Activated CD4-positive, alpha-beta T cell treated with anti-CD3 and anti-CD28 coated beads, Interleukin-2, amount 10 ng/mL, durations not matched to agents 24 days and 14 days (primary cell): ENCODE results near the gene GRID1. TPM values are rescaled to one million over a fixed set of nuclear protein-coding genes. Genes with fewer than 3 reads are reported as not detected.

Source experiments
- DNase-seq: peaks from one replicate; pipeline ENCODE4 v3.0.0; 2022
- H3K27ac Mint-ChIP-seq: one replicate; pipeline ENCODE4 v1.8.0; 2022; ENCODE audit warnings: mild to moderate bottlenecking, mixed read lengths
- H3K27me3 Mint-ChIP-seq: one replicate; pipeline ENCODE4 v1.8.0; 2022; ENCODE audit warnings: mixed read lengths
- H3K36me3 Mint-ChIP-seq: one replicate; pipeline ENCODE4 v1.8.0; 2022; ENCODE audit warnings: low read depth, mild to moderate bottlenecking, mixed read lengths
- H3K4me1 Mint-ChIP-seq: one replicate; pipeline ENCODE4 v1.8.0; 2021; ENCODE audit warnings: mixed read lengths
- H3K4me3 Mint-ChIP-seq: one replicate; pipeline ENCODE4 v1.8.0; 2022; ENCODE audit warnings: mild to moderate bottlenecking, moderate library complexity, mixed read lengths
- H3K9me3 Mint-ChIP-seq: one replicate; pipeline ENCODE4 v1.8.0; 2021; ENCODE audit warnings: mixed read lengths
- intact Hi-C: fragments of 100-400 bp; cut with micrococcal nuclease; formaldehyde crosslinking; loops from one replicate; pipeline ENCODE4 v1.15.1; 2023
- total RNA-seq: library from RNA; stranded (reverse); gene quantifications from 2 replicates; pipeline ENCODE4 v1.2.3, GENCODE V29; 2022

The GRID1 gene
- total RNA-seq, 1 donor from 2014 or later = not detected

DNA sequence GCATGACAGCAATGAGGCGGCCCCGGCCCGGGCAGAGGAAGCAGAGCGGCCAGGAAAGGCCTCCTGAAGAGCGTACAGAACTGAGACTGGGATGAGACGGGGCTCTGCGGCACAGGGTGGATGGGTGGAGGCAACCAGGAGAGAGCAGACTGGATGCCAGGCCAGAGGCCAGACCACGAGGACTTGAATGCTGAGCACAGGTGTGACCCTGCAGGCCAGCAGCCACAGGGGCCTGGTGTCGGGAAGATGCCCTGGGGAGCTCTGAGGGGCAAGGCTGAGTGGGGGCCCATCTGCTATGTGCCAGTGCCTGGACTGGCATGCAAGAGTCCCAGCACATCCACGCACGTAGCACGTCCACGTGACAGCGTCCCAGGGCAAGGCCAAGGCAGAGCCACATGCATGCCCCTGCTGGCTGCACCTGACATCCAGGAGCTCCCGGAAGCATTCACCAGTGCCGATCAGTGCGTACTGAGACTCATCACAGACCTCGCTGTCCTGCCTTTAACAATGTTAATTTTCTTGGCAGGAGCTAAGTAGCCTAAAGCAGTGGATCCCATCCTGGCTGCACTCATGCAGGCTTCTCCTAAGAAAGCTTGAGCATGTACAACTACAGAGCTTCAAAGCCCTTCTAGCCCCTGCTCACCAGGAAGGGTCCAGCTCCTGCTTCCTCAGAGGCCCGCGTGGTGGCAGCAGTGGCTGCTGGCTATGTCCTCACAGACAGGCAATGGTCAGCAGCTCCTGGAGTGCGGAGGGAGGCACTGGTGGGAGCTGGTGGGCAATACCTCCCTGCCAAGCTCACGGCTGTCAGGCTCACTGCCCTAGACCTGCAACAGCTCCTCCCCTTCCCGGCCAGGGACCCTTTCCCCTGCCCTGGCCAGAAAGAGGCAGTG is 18.0 kb downstream of the GRID1 start:
- Mint-ChIP-seq H3K36me3 (no peaks in the 10 kb centered on the region), H3K4me3 (no peak overlapping the region), H3K4me1 (no peaks in the 10 kb centered on the region), H3K9me3 (no peaks in the 10 kb centered on the region), H3K27ac (no peak overlapping the region), H3K27me3 (peaks cover 4% of the 10 kb centered on the region)
- DNase-seq = no peak
- intact Hi-C loops = no loop called here

DNA sequence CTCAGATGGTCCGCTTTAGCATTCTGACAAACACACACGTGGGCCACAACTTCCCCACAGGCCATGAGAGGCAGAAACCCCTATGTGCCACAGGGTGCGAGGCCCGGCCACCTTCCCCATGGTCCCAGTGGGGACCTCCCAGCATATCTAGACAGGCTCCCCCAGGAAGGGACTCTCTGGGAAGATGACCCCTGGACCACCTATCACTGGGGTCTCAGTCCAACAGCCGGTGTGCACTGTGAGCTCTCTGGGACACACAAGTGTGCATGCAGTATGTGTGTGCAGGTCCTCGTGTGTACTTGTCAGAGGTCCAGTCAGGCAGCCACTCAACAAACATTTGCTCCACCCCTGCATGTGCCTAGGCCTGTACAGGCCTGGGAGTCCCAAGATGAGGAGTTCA is 18.7 kb downstream of the GRID1 start:
- DNase-seq = no peak
- Mint-ChIP-seq H3K27me3 (peaks cover 4% of the 10 kb centered on the region), H3K4me3 (no peak overlapping the region), H3K27ac (no peak overlapping the region), H3K36me3 (no peaks in the 10 kb centered on the region), H3K4me1 (no peaks in the 10 kb centered on the region), H3K9me3 (no peaks in the 10 kb centered on the region)
- intact Hi-C loops = no loop called here

DNA sequence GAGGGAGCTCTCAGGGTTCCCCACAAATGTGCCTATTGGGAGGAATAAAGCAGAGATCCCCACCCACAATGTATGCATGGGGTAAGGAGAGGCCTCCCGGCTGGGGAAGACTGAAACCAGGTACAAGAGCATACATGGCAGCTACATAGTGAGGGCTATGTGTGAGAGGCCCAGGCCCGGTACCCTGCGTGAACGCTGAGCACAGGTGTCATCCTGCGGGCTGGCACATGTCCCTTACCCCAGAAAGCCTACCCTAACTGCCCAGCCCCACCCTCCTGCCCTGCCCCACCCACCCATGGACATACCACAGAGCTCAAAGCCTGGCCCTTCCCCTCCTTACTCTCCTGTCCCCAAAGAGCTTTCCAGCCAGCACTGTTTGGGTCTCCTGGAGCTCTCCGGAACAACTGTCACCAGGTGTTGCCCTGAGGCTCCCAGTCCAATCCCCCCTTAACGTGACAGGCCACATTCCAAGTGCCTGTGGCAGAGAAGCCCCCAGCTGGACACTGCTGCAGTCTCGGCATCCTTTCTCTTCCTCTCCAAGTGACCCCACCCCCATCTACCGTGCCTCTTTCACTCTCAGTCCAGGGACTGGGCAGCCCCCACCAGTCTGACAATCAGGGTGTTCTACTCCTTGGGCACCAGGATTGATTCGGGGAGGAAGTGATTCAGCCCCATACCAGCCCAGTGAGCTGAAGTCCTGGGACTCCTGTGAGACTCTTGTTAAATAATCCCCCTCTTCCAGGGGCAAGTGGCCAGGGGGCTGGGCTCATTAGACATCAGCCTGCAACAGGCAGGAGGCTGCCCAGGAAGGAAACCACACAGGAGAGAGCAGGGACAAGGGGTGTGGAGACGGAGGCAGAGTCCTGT is 19.6 kb downstream of the GRID1 start:
- H3K27ac Mint-ChIP-seq = no peak overlapping the region
- no peak overlapping the region for H3K4me3 Mint-ChIP-seq
- H3K4me1 Mint-ChIP-seq = no peaks in the 10 kb centered on the region
- peaks cover 4% of the 10 kb centered on the region for H3K27me3 Mint-ChIP-seq
- intact Hi-C loops = no loop called here
- DNase-seq = no peak
- no peaks in the 10 kb centered on the region for H3K9me3 Mint-ChIP-seq
- H3K36me3 Mint-ChIP-seq = no peaks in the 10 kb centered on the region

DNA sequence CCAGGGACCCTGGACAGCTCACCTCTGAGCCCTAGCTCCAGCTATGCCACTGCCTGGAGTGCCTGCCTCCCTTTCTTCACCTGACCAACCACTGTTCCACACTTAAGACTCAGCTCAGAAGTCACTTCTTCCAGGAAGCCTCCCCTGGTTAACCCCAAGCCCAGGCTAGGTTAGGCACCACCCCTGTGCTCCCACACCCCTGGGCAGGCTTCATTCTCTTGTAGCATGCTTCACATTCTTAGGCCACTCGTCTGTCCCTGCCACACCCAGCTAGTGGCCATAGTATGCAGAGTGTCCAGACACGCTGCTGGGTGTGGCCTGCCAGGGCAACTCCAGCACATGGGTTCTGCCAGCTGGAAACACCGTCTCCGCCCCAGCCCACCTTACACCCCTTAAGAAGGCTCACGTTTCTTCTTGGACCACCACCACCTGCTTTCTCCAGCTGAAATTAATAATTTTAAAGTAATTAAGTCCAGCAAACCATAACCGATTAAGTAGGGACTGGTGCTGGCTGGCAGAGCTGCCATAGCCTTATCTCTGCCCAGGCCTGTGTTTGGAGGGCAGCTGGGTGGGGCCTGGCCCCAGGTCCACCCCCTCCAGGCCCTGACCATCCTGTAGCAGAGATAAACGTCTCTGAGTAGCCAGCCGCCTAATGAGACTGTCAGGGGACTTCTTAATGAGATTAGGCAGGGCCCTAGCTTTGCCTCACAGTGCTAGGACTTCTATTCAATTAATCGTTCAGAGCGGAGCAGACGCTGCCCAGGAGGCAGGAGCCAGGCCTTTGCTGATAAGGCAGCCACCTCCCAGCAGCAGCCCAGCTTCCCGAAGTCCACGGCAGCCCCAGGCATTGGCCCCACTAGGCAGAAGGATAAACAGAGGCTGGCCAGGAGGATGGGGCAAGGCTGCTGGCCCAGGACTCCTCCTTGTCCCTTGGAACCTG is 20.5 kb downstream of the GRID1 start:
- no peak for DNase-seq
- Mint-ChIP-seq H3K27me3 (peaks cover 4% of the 10 kb centered on the region), H3K9me3 (no peaks in the 10 kb centered on the region), H3K4me3 (no peak overlapping the region), H3K36me3 (no peaks in the 10 kb centered on the region), H3K27ac (no peak overlapping the region), H3K4me1 (no peaks in the 10 kb centered on the region)
- intact Hi-C loops = no loop called here

DNA sequence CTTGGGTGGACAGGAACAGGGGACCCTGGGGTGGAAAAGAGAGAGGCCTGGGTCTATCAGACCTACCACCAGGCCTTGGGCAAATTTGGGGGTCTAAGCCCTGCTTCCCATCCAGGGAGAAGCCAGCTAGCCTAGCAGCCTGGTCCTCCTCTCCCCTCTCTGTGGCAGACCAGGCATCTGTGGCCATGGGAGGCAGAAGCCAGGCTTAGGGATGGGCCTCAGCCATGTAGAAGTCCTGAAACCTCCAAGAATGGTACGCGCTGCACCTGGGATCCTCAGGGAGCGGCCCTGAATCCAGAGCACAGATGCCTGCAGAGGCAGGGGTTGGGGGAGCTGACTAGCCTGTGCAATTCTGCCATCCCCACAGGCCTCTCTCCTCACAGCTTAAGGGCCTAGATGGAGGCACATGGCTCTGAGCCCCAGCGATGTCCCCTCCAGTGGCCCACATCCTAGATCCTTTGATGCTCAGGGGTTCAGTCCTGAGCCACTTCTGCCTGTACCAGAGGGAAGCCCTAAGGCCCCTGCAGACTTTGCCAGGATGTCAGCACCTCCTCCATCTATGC is 21.2 kb downstream of the GRID1 start:
- no peak for DNase-seq
- Mint-ChIP-seq H3K4me3 (no peak overlapping the region), H3K9me3 (no peaks in the 10 kb centered on the region), H3K27ac (no peak overlapping the region), H3K4me1 (no peaks in the 10 kb centered on the region), H3K27me3 (peaks cover 4% of the 10 kb centered on the region), H3K36me3 (no peaks in the 10 kb centered on the region)
- intact Hi-C loops = no loop called here

DNA sequence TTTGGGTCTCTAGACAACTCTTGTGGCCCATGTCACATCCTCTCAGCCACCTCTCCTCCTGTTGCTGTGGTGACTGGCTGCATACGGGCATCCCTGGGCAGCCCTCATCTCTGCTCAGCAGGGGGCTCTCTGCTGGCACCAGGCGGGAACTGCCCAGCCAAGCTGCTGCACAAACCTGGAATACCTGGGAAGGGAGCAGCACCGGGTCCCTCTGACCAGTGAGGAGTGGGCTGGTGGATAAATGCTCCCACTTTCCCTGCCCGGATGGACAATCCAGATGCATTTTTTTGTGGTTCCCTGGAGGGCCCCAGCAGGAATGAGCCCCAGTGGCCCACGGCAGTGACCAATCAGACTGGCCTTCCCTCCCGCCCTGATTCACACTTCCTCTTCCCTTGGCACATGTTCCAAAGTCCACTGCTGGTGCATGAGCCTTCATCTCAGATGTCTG is 21.9 kb downstream of the GRID1 start:
- no peak overlapping the region for H3K4me3 Mint-ChIP-seq
- no peaks in the 10 kb centered on the region for H3K36me3 Mint-ChIP-seq
- DNase-seq = no peak
- no peak overlapping the region for H3K27ac Mint-ChIP-seq
- H3K4me1 Mint-ChIP-seq = no peaks in the 10 kb centered on the region
- H3K27me3 Mint-ChIP-seq = no peaks in the 10 kb centered on the region
- H3K9me3 Mint-ChIP-seq = no peaks in the 10 kb centered on the region
- intact Hi-C loops = no loop called here

DNA sequence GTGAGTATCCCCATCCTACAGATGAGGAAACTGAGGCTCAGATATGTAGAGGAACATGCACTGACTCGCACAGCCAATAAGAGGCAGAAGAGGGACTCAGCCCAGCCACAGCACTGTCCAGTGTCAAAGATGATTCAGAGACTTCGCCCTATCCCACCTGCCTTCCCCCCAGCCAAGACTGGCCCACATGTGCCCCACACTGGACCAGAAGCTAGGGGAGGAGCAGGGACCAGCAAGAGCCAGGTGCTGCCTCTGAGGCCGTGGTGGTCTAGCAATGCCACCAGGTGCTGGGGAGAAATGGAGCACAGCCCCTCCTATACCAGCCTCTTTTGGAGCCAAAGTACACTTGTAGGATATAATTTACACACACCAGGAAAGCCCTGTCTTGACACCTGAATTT is 22.3 kb downstream of the GRID1 start:
- H3K36me3 Mint-ChIP-seq = no peaks in the 10 kb centered on the region
- DNase-seq = no peak
- H3K4me1 Mint-ChIP-seq = no peaks in the 10 kb centered on the region
- H3K4me3 Mint-ChIP-seq = no peak overlapping the region
- H3K27me3 Mint-ChIP-seq = no peaks in the 10 kb centered on the region
- no peaks in the 10 kb centered on the region for H3K9me3 Mint-ChIP-seq
- intact Hi-C loops = no loop called here
- H3K27ac Mint-ChIP-seq = no peak overlapping the region

DNA sequence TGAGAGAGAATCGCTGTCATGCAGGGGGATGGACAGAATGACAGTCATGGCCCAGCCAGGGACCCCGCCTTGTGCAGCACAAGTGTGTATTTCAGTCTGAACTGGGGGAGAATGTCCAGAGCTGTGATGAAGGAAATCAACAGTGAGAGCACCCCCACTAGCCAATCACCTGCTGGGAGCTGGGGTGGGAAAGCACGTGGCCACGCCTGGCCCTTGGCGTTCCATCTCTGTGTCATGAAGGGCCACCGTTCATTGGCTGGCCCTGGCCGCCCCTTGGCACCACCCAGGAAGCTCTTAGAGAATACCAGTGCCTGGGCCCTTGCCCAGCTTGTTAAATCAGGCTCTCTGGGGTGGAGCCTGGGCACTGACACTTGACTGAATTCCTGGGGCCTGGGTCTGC is 22.8 kb downstream of the GRID1 start:
- Mint-ChIP-seq H3K36me3 (no peaks in the 10 kb centered on the region), H3K27ac (no peak overlapping the region), H3K9me3 (no peaks in the 10 kb centered on the region), H3K27me3 (no peaks in the 10 kb centered on the region), H3K4me1 (no peaks in the 10 kb centered on the region), H3K4me3 (no peak overlapping the region)
- no peak for DNase-seq
- intact Hi-C loops = no loop called here

DNA sequence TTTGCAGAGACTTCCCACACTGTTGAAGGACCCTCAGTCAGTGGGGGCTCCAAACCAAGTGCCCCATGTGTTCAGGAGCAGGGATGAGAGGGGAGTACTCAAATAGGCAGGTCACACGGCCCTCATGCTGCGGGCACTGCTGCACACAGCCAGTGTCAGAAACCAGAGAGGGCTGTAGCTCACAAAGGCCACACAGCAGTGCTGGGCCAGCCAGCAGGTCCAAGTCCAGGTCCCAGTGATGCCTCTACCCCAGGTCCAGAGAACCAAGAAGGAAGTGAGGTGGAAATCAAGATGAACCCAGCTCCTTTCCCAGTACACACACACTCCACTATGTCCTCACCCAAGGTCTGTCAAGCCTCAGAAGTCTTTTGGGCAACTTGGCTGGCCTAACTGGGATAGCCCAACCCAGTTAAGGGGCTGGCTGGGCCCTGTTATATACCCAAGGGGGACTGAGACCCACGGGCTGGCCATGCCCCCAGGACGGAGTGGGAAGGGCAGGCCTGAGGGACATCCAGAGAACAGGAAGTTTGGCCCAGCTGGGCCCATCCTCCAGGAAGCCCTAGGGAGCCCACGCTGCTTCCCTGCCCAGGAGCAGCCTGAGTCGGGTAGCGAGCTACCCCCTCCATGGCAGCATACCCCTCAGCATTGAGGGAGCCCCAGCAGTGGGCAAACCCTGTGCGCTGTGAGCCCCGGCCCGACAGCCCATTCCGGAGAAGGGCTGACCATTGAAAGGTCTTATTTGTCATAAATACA is 24.3 kb downstream of the GRID1 start:
- H3K36me3 Mint-ChIP-seq = no peaks in the 10 kb centered on the region
- no peak overlapping the region for H3K4me3 Mint-ChIP-seq
- H3K27ac Mint-ChIP-seq = no peak overlapping the region
- intact Hi-C loops = no loop called here
- DNase-seq = no peak
- no peaks in the 10 kb centered on the region for H3K27me3 Mint-ChIP-seq
- H3K4me1 Mint-ChIP-seq = no peaks in the 10 kb centered on the region
- H3K9me3 Mint-ChIP-seq = no peaks in the 10 kb centered on the region

DNA sequence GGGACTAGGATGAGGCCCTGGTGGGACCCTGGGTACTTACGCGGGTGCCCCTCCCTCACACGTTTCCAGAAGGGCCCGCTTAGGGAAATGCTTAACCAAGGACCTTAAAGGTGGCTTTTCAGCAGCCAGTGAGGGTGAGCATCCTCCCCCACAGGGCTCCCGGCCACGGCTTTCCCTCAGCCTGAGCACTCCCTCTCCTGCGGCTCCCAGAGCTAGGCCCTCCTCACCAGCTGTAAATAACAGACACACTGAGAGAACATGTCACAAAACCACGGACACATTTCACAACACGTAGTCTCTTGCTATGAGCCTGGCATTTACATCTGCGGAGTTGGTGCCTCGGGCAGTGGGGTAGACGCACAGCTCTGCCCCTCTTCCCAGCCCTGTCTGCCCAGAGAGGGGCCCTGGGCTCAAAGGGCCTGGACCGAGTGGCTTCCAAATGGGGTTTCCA is 25.2 kb downstream of the GRID1 start:
- no peaks in the 10 kb centered on the region for H3K36me3 Mint-ChIP-seq
- no peak for DNase-seq
- no peaks in the 10 kb centered on the region for H3K4me1 Mint-ChIP-seq
- intact Hi-C loops = no loop called here
- H3K9me3 Mint-ChIP-seq = no peaks in the 10 kb centered on the region
- H3K4me3 Mint-ChIP-seq = no peak overlapping the region
- no peak overlapping the region for H3K27ac Mint-ChIP-seq
- no peaks in the 10 kb centered on the region for H3K27me3 Mint-ChIP-seq

DNA sequence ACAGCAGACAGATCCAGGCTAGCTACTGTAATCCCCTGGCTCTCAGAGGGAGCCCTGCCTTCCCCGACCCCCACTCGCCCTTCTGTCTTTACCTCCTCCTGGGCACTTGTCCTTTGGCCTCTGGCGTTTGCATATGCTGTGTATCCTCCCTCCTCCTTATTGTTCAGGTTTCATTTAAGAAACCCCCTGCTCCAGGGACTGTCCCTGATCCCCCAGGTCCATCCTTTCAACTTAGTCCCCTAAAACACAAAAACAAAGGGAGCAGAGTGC is 25.7 kb downstream of the GRID1 start:
- no peaks in the 10 kb centered on the region for H3K27me3 Mint-ChIP-seq
- H3K36me3 Mint-ChIP-seq = no peaks in the 10 kb centered on the region
- H3K4me3 Mint-ChIP-seq = no peak overlapping the region
- no peak overlapping the region for H3K27ac Mint-ChIP-seq
- H3K9me3 Mint-ChIP-seq = no peaks in the 10 kb centered on the region
- DNase-seq = no peak
- intact Hi-C loops = no loop called here
- H3K4me1 Mint-ChIP-seq = no peaks in the 10 kb centered on the region

DNA sequence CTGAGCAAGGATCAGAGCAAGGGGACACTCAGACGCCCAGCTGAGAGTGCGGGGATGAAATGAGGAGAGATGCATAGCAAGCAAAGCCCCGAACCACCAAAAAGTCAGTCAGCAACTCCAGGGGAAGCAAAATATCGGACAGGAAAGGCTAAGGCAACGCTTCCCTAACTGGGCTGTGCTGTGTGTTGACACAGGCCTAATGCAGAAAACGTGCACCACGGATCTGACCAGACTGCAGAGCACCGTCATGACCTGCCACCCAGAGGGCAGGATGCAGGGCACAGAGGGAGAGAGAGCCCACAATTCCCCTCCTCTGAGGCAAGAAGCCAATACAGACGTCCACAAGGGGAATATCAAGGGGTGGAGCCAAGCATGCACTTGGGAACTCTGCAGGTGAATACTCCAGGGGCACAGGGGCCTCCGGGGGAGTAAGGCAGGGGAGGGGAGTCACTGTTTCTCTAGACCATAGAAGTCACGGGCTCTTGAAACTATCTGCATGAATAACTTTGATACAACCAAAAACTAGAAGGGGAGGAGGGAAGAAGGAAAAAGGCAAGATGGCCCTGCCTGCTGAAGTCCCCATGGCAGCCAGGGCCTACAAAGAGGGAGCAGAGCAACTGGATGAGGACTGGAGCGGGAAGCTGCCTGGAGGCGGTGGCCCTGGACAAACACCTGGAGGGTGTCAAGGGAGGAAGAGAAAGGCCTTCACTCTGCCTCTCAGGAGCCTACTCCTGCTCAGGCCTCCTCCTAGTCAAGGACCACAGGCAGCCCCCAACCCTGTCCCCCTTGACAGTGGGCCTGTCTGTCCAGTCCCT is 26.2 kb downstream of the GRID1 start:
- DNase-seq = no peak
- Mint-ChIP-seq H3K27me3 (no peaks in the 10 kb centered on the region), H3K4me1 (no peaks in the 10 kb centered on the region), H3K27ac (no peak overlapping the region), H3K9me3 (no peaks in the 10 kb centered on the region), H3K36me3 (no peaks in the 10 kb centered on the region), H3K4me3 (no peak overlapping the region)
- intact Hi-C loops = no loop called here
